CD4-positive, alpha-beta T cell treated with Interleukin-4 for 1 hour (primary cell): Measurements from ENCODE around the gene CACNA2D2.

ENCODE experiments used
- DNase-seq, 2 donors: peaks; one replicate each; pipeline ENCODE4 v3.0.0-alpha.2; 2020 to 2022

CACNA2D2 gene

GRCh38 chr3:50358911-50359759 lies 144.3 kb downstream of the CACNA2D2 start, which contains the start of gene TMEM115:
Gene TMEM115 (minus strand): TSS chr3:50359521. CDS start chr3:50359063, 458 bp downstream.
- peak; percentile 98 for DNase-seq

DNA sequence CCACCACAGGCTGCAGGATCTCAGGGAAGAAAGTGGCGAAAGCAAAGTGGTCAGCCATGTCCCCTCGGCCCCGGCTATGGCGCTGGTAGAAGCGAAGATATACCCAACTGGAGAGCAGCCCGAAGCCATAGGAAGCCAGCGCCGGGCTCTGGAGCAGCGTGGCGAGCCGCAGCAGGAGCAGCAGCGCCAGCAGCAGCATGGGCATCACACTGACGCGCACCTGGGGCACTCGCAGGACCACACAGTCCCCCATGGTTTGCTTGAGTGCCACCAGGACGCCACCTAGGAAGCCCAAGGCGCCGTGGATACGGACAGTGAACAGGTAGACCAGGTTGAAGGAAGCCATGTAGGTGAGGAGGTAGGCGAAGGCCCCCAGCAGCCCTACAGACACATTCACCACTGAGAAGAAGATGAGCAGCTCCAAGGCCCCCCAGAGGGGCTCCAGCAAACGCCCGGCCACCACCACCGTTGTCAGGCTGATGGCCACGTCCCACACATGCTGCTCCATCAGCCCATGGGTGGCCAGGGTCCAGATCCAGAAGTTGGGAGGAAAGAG lies 145.0 kb downstream of the CACNA2D2 start:
- no peak for DNase-seq

GRCh38 chr3:50357481-50357880 lies 146.0 kb downstream of the CACNA2D2 start:
- no peak for DNase-seq

DNA sequence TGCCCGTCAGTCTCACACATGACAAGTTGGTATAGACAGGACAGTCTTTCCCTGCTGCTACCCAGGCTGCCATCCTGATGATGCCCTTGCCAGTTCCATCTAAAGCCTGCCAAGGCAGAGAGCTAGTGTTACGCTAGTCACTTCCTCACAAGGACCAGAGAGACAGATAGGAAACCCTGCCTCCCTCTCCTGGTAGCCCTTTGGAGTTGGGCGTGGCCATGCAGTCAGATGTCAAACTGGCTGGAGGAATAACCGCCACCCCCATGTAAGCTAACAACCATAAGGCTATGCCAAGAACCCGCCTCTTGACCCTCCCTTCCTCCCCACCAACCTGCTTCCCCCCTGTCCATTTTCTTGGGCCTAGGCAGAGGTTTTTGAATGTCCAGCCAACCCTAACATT lies 146.9 kb downstream of the CACNA2D2 start:
- no peak for DNase-seq

DNA sequence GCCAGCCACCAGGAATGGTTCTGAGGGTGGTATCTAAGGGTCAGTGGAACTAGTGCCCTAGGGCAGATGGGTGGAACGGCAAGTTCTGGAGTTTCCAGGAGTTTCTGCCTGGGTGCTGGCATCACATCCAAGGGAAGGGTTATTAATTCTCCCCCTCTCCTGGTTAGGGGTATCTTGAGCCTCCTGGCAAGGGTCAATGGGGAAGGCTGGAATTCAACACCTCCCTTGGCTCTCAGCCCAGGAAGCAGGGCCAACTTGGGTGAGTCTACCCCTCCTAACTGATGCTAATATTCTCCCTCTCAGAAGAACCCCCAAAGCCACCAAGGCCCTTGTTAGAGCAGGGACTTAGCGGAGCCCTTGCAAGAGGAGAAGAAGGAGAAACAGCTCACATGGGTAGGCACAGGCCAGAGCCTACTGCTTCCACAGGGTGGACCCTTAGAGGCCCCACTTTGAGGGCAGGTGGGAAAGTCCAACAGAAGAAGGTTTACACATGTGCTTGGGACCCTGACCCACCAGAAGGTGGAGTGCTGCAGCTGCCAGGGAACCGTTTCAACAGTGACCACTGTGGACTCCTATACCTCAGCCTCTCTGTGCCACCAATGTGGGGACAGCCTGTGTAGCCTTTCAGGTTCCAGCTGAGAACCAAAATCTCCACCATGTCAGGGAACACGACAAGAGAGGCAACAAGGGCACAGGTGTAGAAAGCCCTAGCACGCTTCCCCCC lies 147.4 kb downstream of the CACNA2D2 start:
- DNase-seq, result no peak

- no peak for DNase-seq
Measured at GRCh38 chr3:50354850-50355249, 148.6 kb downstream of the CACNA2D2 start.

DNA sequence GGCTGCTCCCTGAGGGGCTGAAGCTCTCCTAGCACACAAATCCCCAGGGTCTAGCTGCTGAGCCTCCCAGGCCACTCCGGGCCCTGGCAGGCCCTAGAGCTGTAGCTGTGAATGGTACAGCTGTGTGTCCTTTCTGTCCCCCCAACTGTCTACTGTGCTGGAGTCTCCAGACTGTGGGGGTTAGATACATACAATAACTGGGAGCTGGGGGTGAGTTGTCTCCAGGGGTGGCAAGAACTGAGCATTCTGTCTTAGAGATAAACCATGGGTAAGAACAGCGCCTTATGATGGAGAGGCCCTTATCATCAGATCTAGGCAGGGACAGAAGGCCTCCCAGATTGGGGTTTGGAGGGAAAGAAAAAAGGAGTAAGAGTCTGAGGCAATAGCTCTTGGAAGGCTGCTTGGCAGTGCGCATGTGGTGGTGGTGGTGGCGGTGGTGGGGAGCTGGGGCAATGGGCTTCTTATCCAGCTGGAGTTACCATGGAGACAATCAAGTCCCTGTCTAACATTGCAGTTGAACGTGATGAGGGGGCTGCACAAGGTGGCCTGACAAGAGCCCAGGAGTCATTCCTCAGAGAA lies 149.2 kb downstream of the CACNA2D2 start:
- no peak for DNase-seq

DNA sequence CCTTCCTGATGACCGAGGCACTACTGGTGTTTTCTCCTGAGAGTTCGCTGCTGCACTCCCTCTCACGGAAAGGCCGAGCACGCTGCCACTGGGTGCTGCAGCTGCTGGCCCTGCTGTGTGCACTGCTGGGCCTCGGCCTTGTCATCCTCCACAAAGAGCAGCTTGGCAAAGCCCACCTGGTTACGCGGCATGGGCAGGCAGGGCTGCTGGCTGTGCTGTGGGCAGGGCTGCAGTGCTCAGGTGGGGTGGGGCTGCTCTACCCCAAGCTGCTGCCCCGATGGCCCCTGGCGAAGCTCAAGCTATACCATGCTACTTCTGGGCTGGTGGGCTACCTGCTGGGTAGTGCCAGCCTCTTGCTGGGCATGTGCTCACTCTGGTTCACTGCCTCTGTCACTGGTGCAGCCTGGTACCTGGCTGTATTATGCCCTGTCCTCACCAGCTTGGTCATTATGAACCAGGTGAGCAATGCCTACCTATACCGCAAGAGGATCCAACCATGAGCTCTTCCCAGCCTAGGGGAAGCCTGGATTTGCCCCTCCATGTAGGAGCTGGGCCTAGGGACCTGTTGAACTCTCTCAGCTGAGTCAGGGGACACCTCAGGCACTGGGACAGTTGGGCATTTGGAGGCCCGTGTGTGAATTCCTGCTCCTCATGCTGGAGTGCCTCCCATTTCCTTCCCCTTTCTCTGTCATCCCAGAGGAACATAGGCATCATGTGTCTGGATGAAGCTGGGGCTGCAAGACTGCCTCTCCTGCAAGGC lies 150.0 kb downstream of the CACNA2D2 start:
- no peak for DNase-seq

GRCh38 chr3:50352781-50353180 lies 150.7 kb downstream of the CACNA2D2 start:
- DNase-seq, result no peak

DNA sequence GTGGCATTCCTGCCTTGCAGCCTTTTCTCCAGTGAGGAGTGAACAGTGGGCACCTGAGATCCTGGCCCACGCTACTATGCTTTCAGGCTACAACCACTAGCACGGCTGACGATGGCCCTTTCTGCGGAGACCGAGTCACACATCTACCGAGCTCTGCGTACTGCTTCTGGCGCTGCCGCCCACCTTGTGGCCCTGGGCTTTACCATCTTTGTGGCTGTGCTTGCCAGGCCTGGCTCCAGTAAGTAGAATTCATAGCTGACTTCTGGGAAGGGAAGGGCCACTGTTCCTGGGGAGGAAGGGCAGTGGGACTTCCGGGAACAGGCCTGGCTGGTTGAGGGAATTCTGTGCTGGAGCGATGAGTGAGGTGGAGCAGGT lies 152.1 kb downstream of the CACNA2D2 start:
- no peak for DNase-seq

GRCh38 chr3:50350527-50351322 lies 152.7 kb downstream of the CACNA2D2 start, which contains the start of the genes CYB561D2 and NPRL2:
Gene CYB561D2 (plus strand): TSS chr3:50350862. CDS start chr3:50351434, 572 bp downstream.
Gene NPRL2 (minus strand): TSS chr3:50350775. CDS start chr3:50350652, 123 bp downstream.
- peak; percentile 98 for DNase-seq

DNA sequence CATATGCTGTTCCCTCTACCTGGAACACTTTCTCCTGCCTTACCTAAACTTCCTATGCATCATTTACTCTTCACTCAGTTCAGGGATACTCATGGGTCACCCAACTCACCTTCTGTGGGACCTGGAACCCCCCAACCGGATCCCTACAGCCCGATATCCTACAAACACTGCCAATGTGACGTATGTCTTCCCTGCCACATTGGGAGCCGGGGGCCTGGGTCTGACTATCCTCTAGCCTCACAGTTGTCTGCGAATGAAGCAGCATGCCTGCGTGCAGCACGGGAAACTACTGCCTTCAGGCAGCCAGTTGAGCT lies 153.3 kb downstream of the CACNA2D2 start:
- DNase-seq, result no peak

DNA sequence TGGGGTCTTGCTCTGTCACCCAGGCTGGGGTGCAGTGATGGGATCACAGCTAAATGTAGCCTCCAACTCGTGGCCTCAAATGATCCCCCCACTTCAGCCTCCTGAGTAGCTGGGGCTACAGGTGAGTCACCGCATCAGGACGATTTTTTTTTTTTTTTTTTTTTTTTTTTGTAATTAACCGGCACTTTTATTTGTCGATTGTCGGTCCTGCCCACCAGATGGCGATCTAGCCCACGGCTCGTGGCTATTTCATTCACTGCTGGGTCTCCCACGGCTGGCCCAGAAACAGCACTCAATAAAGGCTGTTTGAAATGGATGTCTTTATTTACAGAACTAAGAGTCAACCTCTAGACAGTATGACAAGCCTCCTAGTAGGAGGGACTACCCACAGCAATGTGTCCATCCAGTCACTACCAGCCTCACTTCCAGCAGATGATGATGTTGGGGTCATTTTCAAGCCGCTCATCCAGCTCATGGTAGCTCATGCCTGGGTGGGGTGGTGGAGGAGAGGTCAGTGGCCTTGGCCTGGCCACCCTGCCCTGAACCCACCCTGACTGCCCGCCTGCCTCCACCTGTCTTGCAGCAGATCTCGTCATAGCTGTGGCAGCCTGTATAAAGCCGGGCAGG lies 156.1 kb downstream of the CACNA2D2 start:
- DNase-seq, result peak; percentile 87 to 88

DNA sequence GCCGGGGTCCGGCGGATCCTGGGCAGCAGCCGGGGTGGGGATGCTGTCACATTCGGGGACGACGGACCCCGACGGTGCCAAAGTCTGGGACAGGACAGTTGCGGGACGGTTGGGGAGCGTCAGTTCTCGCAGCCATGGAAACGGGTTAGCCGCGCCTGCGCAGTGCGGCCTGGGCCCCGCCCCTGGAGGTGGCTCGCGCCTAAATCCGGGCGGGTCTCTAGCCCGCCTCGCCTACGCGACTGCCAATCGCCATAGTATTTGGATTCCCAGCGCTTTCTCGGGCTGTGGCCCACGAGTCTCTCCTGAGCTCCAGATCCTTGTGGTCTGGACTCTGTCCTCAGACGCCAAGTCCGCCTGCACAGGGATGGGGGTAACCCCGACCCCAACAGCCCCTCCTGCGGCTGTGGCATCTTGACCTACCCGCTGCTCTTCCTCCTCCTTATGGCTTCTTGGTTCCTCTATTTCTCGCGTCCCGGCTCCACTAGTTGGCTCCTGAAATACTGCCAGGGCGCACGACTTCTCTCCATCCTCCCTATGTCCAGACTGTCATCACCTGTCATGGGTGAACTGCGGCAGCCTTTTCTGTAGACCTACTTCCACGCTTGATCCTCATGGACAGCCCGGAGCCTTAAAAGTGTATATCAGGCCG lies 157.7 kb downstream of the CACNA2D2 start, which contains the start of gene ZMYND10:
Gene ZMYND10 (minus strand): TSS at position 147 of the 649 bp plus-strand sequence. CDS start 153 bp downstream, outside the sequence.
- DNase-seq, result peak; percentile 77

- DNase-seq, result no peak
Measured at GRCh38 chr3:50345008-50345407, 158.4 kb downstream of the CACNA2D2 start.

DNA sequence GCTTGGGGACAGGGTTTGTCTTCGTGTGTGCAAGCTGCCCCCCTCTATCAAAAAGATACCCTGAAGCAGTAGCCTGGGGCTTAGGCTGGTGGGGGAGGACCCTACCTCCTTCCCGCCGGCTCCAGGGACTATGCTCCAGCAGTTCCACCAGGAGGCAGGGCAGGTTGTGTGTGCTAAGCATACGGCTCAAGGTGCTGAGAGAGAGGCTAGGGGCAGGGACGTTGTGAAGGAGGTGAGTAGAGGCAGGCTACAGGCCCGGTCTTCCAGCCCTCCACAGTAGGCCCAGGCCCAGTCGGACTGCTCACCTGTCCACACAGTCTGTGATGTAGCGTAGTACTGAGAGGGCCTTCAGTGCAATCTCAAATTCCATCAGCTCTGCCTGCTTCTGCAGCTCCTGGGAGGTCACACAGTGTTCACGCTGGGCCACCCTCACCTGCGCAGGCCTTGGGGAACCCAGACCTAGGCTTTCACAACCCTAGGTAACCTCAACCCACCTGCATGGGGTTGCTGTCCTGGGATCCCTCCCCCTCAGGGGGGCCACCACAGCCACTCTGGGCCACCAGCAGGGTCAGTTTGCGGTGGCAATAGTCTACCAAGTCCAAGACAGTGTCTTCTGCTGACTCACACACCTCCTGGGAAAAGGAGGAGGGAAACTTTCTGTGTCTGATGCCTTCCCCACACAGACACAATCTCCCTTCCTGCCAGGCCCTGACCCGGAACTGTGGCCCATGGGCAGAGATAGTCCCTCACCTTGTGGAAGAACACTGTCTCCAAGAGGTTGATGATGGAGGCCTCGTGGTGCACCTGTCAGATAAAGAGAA lies 160.4 kb downstream of the CACNA2D2 start:
- no peak for DNase-seq

DNA sequence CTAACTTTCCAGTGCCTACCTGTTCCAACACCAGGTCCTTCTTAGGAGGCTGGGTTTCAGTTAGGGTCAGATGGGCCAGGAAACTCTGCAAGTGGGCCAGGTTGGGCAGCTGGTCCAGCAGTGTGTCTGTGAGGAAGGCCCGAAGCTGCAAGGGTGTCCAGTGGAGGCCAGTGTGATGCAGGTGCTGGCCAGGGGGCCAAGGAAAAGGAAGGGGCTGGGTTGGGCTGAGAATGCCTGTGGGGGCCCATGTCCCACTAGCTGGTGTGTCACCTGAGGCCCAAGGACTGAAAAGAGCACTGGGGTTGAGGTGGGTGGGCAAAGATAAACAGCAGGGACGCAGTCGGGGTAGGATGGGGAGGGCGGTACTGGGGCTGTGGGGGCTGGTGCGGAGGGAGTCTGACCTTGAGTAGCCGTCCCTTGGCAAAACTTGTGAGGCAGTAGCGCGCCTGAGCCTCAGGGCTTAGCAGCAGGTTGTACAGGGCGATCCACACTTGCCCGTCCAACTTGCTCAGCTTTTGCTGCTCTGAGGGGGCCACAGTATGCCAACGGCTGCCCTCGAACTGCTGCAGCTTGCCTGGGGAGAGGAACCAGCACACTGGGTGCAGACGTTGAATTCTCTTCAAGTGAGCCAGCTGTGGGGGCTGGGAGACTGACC lies 161.3 kb downstream of the CACNA2D2 start:
- no peak for DNase-seq

GRCh38 chr3:50341537-50341936 lies 161.9 kb downstream of the CACNA2D2 start:
- no peak for DNase-seq
